ENCODE measurements around the gene DNAJC12. TPM values are rescaled to one million over a fixed set of nuclear protein-coding genes. Genes with fewer than 3 reads are reported as not detected.
"Not testable (repeated sequence)": the region's sequence is repeated elsewhere in the genome, so short reads cannot be mapped to it uniquely, and the experiment has no call there.

DNAJC12 gene
- total RNA-seq, 2 donors from 2014 or later, result 2.6 to 3.7 TPM

DNA sequence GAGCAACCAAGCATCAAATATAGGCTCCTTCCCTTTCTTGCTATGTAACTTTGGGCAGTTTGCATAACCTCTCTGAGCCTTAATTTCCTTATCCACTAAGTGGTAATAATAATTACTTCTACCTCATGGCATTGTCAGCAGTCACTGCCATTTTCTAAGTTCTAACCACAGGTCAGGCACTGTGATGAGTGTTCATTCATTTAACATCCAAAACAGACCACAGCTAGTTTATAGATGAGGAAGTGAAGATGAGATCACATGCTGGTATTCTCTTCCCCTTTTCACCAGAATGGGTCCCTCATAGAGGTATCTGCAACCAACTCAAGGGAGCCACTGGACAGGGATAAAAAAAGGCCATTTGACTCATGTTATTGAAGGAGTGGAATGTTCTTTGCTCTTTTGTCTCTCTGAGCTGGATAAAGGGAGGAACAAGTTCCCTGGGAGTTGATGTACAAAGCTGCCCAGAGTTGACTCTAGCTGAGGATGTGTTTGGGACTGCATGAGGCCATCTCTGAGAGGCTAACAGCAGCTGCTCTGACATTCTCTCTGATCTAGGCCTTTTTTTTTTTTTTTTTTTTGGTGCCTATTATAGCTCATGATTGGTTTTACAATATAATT lies 65.0 kb downstream of the DNAJC12 start:
- H3K4me3 Mint-ChIP-seq, result no peak overlapping the region
- H3K27ac Mint-ChIP-seq, result peak overlapping the region; percentile 34
- peak; percentile 94 for ATAC-seq (replicated peaks)
- peaks cover 8% of the 10 kb centered on the region for H3K4me1 Mint-ChIP-seq
- no peaks in the 10 kb centered on the region for H3K27me3 Mint-ChIP-seq
- no peaks in the 10 kb centered on the region for H3K9me3 Mint-ChIP-seq
- no peaks in the 10 kb centered on the region for H3K36me3 Mint-ChIP-seq (ENCODE audit: low read depth)

DNA sequence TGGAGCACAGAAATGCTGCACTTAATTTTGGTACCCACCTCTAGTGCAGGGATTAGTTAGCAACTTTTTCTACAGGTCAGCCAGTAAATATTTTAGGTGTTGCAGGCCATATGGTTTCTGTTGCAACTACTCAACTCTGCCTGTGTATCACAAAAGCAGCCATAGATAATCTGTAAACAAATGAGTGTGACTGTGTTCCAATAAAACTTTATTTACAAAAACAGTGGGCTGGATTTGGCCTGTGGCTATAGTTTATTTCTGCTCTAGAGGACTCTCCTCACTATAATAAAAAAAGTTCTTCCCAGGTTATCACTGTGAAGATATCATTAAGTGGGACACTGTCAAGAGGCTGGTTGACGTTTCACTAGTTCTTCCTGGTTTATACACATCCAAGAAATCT lies 65.8 kb downstream of the DNAJC12 start:
- ATAC-seq (replicated peaks), result no peak
- H3K36me3 Mint-ChIP-seq (ENCODE audit: low read depth), result no peaks in the 10 kb centered on the region
- no peaks in the 10 kb centered on the region for H3K27me3 Mint-ChIP-seq
- H3K27ac Mint-ChIP-seq, result peak overlapping the region; percentile 34
- no peak overlapping the region for H3K4me3 Mint-ChIP-seq
- H3K4me1 Mint-ChIP-seq, result peaks cover 8% of the 10 kb centered on the region
- no peaks in the 10 kb centered on the region for H3K9me3 Mint-ChIP-seq

DNA sequence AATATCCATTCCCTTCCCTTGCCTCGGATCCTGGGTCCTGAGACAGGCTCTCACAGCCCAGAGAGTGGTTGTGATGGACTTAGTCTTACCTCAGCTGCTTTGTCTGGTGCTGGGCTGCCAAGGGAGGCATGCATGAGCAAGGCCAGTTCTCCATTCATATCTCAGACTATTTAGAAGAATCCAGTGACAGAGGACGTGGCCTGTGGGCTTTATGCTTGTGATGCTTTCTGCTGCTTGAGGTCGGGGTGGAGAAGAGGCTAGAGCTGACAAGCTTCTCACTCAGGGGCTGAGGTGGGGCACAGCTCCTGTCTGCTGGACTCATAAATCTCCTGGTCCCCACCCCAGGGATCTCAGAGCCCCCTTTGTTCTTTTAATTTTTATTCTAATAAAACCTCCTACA lies 66.8 kb downstream of the DNAJC12 start:
- H3K36me3 Mint-ChIP-seq (ENCODE audit: low read depth), result no peaks in the 10 kb centered on the region
- H3K4me3 Mint-ChIP-seq, result no peak overlapping the region
- no peak overlapping the region for H3K27ac Mint-ChIP-seq
- H3K9me3 Mint-ChIP-seq, result no peaks in the 10 kb centered on the region
- peaks cover 8% of the 10 kb centered on the region for H3K4me1 Mint-ChIP-seq
- H3K27me3 Mint-ChIP-seq, result no peaks in the 10 kb centered on the region
- no peak for ATAC-seq (replicated peaks)

DNA sequence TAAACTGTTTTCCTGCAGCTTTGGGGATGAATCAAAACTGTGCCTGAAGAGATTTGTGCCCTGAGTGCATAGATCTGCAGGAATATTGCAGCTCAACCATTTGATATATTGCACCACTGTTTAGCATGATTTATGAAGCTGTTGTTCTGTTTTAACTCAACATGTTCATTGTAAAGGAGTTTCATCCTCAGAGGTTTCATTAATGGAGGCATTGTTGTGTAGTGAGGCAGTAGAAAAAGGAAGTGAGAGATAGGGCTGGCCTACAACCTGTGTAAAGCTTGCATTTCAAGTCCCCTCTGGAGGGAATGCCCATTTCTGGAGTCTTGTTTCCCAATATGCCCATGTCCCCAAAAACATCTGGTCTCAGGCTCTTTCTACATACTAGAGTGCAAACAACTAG lies 67.5 kb downstream of the DNAJC12 start:
- no peaks in the 10 kb centered on the region for H3K36me3 Mint-ChIP-seq (ENCODE audit: low read depth)
- H3K4me3 Mint-ChIP-seq, result no peak overlapping the region
- H3K27me3 Mint-ChIP-seq, result no peaks in the 10 kb centered on the region
- no peaks in the 10 kb centered on the region for H3K9me3 Mint-ChIP-seq
- ATAC-seq (replicated peaks), result no peak
- no peak overlapping the region for H3K27ac Mint-ChIP-seq
- H3K4me1 Mint-ChIP-seq, result peaks cover 8% of the 10 kb centered on the region

DNA sequence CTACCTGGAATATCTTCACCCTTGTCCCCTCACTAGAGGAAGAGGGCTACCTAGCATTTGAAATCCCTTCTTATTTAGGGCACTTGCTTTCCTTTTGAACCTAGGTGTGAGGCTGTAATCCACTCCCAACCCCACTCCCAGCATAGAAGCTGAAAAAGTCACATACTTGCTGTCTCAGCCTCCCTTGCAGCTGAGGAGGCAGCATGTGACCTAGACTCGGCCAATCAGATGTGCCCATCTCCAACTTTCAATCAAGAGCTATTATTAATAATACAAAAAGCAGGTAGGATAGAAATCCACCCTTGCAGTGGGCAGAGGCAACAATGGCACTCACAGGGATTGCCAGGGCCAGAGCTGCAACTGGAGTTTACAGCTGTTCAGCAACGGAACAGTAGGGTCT lies 70.7 kb downstream of the DNAJC12 start:
- peaks cover 18% of the 10 kb centered on the region for H3K36me3 Mint-ChIP-seq (ENCODE audit: low read depth)
- no peaks in the 10 kb centered on the region for H3K9me3 Mint-ChIP-seq
- H3K27me3 Mint-ChIP-seq, result no peaks in the 10 kb centered on the region
- H3K27ac Mint-ChIP-seq, result no peak overlapping the region
- ATAC-seq (replicated peaks), result no peak
- peaks cover 8% of the 10 kb centered on the region for H3K4me1 Mint-ChIP-seq
- no peak overlapping the region for H3K4me3 Mint-ChIP-seq

DNA sequence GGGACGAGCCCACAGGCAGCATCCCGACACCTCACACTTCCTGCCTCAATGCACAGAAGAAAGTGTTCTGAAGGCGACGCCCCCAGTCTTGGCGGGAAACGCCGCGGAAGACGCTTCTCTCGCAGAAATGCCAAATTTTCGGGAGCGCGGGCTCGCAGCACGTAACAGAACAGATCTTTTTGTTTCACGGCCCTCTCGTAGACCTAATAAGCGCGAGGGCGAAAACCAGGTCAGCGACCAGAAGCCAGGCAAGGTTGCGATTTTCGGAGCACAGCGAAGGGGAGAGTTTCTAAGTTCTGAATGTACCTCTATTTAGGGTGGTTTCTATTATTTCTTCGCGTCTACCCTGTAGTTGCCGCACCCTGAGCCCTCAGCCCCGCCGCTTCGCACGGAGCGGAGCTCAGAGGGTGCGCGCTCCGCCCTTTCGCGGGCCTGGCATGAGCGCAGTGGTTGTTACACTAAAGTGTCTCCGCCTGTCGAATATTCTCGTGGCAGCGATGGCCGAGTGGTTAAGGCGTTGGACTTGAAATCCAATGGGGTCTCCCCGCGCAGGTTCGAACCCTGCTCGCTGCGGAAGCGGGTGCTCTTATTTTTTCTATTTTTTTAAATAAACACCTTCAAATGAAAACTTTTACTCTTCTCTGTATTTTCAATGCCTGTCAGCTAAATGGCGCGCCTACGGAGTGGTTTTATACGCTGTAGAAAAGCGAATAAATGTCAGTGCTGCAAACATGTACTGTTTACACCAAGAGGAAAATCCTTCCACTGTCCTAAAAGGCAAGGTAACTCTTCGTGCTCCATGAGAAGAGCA lies 73.8 kb downstream of the DNAJC12 start:
- H3K4me1 Mint-ChIP-seq, result peaks cover 8% of the 10 kb centered on the region
- H3K27me3 Mint-ChIP-seq, result no peaks in the 10 kb centered on the region
- peak overlapping the region; percentile 94 for H3K4me3 Mint-ChIP-seq
- ATAC-seq (replicated peaks), result peak; percentile 87
- H3K9me3 Mint-ChIP-seq, result no peaks in the 10 kb centered on the region
- peak overlapping the region; percentile 100 for H3K27ac Mint-ChIP-seq
- H3K36me3 Mint-ChIP-seq (ENCODE audit: low read depth), result peaks cover 18% of the 10 kb centered on the region

DNA sequence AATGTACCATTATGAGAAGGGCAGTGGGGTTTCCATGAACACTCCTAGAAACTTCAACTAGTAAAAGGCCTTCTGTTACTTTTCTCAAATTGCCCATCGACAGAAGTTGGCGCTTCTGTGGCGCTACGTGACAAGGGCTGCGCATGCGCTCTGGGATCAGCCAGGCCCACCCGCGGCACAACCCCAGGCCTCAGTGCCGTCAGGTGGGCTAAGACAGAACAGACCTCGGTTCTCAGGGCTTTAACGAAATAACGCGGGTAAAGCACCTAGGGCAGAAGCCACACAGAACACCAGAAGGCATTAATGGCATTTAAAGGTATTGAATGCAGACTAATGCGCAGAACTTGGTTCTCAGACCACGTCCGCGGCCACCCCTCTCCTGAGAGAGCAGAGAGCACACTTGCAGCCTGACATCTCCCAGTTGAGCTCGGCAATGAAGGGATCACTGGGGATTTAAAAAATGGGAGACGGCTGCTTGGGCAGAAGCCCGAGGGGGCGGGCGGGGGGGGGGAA lies 74.4 kb downstream of the DNAJC12 start:
- H3K9me3 Mint-ChIP-seq, result no peaks in the 10 kb centered on the region
- peaks cover 18% of the 10 kb centered on the region for H3K36me3 Mint-ChIP-seq (ENCODE audit: low read depth)
- H3K4me1 Mint-ChIP-seq, result peaks cover 8% of the 10 kb centered on the region
- peak overlapping the region; percentile 100 for H3K27ac Mint-ChIP-seq
- no peaks in the 10 kb centered on the region for H3K27me3 Mint-ChIP-seq
- ATAC-seq (replicated peaks), result peak; percentile 52
- H3K4me3 Mint-ChIP-seq, result peak overlapping the region; percentile 94

DNA sequence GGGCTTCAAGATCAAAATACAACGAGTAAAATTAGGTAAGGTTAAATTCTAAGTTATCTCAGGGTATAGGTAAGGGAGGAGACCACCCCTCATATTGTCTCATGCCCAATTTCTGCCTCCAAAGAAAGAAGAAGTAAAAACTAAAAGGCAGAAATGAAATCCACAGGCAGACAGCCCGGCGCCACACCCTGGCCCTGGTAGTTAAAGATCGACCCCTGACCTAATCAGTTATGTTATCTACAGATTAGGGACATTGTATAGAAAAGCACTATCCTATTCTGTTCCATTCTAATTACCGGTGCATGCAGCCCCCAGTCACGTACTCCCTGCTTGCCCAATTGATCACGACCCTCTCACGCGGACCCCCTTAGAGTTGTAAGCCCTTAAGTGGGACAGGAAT lies 75.4 kb downstream of the DNAJC12 start:
- Mint-ChIP-seq H3K36me3 (ENCODE audit: low read depth) (peaks cover 18% of the 10 kb centered on the region), H3K27ac (peak overlapping the region; percentile 100), H3K4me3 (peak overlapping the region; percentile 94)
- not testable (repeated sequence) for H3K4me1 Mint-ChIP-seq; H3K9me3 Mint-ChIP-seq; H3K27me3 Mint-ChIP-seq; ATAC-seq (replicated peaks)

DNA sequence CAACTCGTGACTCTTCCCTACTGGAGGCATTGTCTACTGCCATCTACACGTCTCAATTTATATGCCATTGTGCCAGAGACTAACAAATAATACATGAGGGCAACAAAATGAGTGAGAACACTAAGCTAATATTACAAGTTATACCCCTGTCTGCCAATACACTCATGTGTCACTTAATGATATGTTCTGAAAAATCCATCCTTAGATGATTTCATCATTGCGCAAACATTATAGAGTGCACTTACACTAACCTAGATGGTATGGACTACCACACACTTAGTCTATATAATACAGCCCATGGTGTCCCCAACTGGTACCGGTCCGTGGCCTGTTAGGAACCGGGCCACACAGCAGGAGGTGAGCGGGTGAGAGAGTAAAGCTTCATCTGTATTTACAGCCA lies 77.7 kb downstream of the DNAJC12 start:
- Mint-ChIP-seq H3K9me3 (no peaks in the 10 kb centered on the region), H3K4me3 (no peak overlapping the region), H3K27me3 (no peaks in the 10 kb centered on the region), H3K27ac (no peak overlapping the region), H3K36me3 (ENCODE audit: low read depth) (peaks cover 18% of the 10 kb centered on the region), H3K4me1 (peaks cover 8% of the 10 kb centered on the region)
- no peak for ATAC-seq (replicated peaks)

Other genes starting within 250 kb of the DNAJC12 start
- 1 to 10 TPM in 1 of 2 donors, not detected in 1; 5.7 TPM for gene CTNNA3, start 142.0 kb downstream of the DNAJC12 start, total RNA-seq
- 10 to 100 TPM; 24.0 to 30.7 TPM for gene SIRT1, start 46.5 kb upstream of the DNAJC12 start, total RNA-seq
- 100 to 1,000 TPM in 1 of 2 donors, 10 to 100 TPM in 1; 72.2 to 102 TPM for gene HERC4, start 237.1 kb upstream of the DNAJC12 start, total RNA-seq

Measured in activated T-helper 17 cell treated with anti-CD3 and anti-CD28 coated beads, Interleukin-2, amount 50 U/mL, for 72 hours (primary cell).